Endothelial cell (in vitro differentiated cells): ENCODE results near the gene CYP17A1. TPM values are rescaled to one million over a fixed set of nuclear protein-coding genes. Genes with fewer than 3 reads are reported as not detected.
"Not testable (repeated sequence)": the region's sequence is repeated elsewhere in the genome, so short reads cannot be mapped to it uniquely, and the experiment has no call there.

ENCODE experiments used
- DNase-seq: peaks from one replicate; pipeline ENCODE4 v3.0.0; 2021; ENCODE audit warnings: low spot score
- H3K27ac Mint-ChIP-seq: one replicate; pipeline ENCODE4 v1.8.0; 2021; ENCODE audit warnings: mixed read lengths, inconsistent platforms; ENCODE audit not compliant: unreplicated experiment
- H3K27me3 Mint-ChIP-seq: one replicate; pipeline ENCODE4 v1.8.0; 2021; ENCODE audit warnings: mild to moderate bottlenecking, moderate library complexity, mixed read lengths, inconsistent platforms; ENCODE audit not compliant: unreplicated experiment
- H3K36me3 Mint-ChIP-seq: one replicate; pipeline ENCODE4 v1.8.0; 2021; ENCODE audit warnings: mild to moderate bottlenecking, low read depth, mixed read lengths, inconsistent platforms; ENCODE audit not compliant: unreplicated experiment
- H3K4me1 Mint-ChIP-seq: one replicate; pipeline ENCODE4 v1.8.0; 2021; ENCODE audit warnings: mild to moderate bottlenecking, mixed read lengths, inconsistent platforms; ENCODE audit not compliant: unreplicated experiment
- H3K4me3 Mint-ChIP-seq: one replicate; pipeline ENCODE4 v1.8.0; 2021; ENCODE audit warnings: mild to moderate bottlenecking, mixed read lengths, inconsistent platforms; ENCODE audit not compliant: unreplicated experiment
- H3K9me3 Mint-ChIP-seq: one replicate; pipeline ENCODE4 v1.8.0; 2021; ENCODE audit warnings: mixed read lengths, inconsistent platforms; ENCODE audit not compliant: unreplicated experiment
- total RNA-seq: library from RNA; stranded (reverse); fragmentation: NEBNext Ultra II Directional; extraction: Animal tissue kit (Norgen Biotek cat#: 25700); gene quantifications from one replicate; pipeline ENCODE4 v1.2.1, GENCODE V29; 2021; ENCODE audit not compliant: unreplicated experiment
- TF ChIP-seq, protein P1 (sequence below): fragments of 200-600 bp; sonication (generic); IDR thresholded peaks from one replicate; pipeline ENCODE4 v1.5.0; 2021; ENCODE audit warnings: antibody characterized with exemption; ENCODE audit not compliant: unreplicated experiment

The CYP17A1 gene
- total RNA-seq, 1 donor from 2014 or later = not detected

- H3K36me3 Mint-ChIP-seq = peaks cover 11% of the 10 kb centered on the region
- no peak for DNase-seq
- TF ChIP-seq, protein P1, sequence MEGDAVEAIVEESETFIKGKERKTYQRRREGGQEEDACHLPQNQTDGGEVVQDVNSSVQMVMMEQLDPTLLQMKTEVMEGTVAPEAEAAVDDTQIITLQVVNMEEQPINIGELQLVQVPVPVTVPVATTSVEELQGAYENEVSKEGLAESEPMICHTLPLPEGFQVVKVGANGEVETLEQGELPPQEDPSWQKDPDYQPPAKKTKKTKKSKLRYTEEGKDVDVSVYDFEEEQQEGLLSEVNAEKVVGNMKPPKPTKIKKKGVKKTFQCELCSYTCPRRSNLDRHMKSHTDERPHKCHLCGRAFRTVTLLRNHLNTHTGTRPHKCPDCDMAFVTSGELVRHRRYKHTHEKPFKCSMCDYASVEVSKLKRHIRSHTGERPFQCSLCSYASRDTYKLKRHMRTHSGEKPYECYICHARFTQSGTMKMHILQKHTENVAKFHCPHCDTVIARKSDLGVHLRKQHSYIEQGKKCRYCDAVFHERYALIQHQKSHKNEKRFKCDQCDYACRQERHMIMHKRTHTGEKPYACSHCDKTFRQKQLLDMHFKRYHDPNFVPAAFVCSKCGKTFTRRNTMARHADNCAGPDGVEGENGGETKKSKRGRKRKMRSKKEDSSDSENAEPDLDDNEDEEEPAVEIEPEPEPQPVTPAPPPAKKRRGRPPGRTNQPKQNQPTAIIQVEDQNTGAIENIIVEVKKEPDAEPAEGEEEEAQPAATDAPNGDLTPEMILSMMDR = no peak
- no peaks in the 10 kb centered on the region for H3K27me3 Mint-ChIP-seq
- H3K4me1 Mint-ChIP-seq = no peaks in the 10 kb centered on the region
- H3K9me3 Mint-ChIP-seq = peaks cover 5% of the 10 kb centered on the region
- H3K27ac Mint-ChIP-seq = no peak overlapping the region
- no peak overlapping the region for H3K4me3 Mint-ChIP-seq
Observed at GRCh38 chr10:102841827-102842345, 4.7 kb upstream of the CYP17A1 start.

- not testable (repeated sequence) for H3K9me3 Mint-ChIP-seq, H3K4me3 Mint-ChIP-seq, H3K27ac Mint-ChIP-seq, H3K4me1 Mint-ChIP-seq, DNase-seq, H3K36me3 Mint-ChIP-seq, H3K27me3 Mint-ChIP-seq
Observed at GRCh38 chr10:102838276-102838927, 1.2 kb upstream of the CYP17A1 start.

GRCh38 chr10:102835007-102835482 lies 2.2 kb downstream of the CYP17A1 start:
- no peak overlapping the region for H3K27ac Mint-ChIP-seq
- H3K4me3 Mint-ChIP-seq = no peak overlapping the region
- H3K9me3 Mint-ChIP-seq = no peaks in the 10 kb centered on the region
- peak; percentile 80 for DNase-seq
- TF ChIP-seq, protein P1 = peak; percentile 65
- peaks cover 5% of the 10 kb centered on the region for H3K36me3 Mint-ChIP-seq
- H3K27me3 Mint-ChIP-seq = peaks cover 4% of the 10 kb centered on the region
- H3K4me1 Mint-ChIP-seq = no peaks in the 10 kb centered on the region

DNA sequence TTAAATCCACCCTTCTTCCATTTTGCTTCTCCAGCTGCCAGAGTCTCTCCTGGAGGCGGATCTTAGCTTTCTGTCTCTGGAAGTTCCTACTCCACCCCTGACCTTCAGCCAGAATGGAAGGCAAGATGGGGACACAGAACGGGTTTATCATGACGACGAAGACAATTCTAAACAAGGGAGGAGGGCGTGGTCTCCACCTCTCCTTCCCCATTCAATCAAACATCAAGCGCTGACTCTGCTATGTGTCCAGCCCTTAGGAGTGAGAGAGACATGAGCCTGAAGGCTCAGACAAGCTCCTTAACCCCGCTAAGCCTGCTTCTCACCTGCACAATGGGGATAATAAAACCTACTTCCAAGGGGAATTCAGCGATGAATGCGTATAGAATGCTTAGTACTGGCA lies 3.1 kb downstream of the CYP17A1 start:
- TF ChIP-seq, protein P1 = no peak
- Mint-ChIP-seq H3K4me3 (no peak overlapping the region), H3K9me3 (no peaks in the 10 kb centered on the region), H3K27ac (no peak overlapping the region), H3K27me3 (peaks cover 4% of the 10 kb centered on the region), H3K4me1 (no peaks in the 10 kb centered on the region), H3K36me3 (peaks cover 5% of the 10 kb centered on the region)
- DNase-seq = no peak

GRCh38 chr10:102832987-102833386 lies 4.2 kb downstream of the CYP17A1 start:
- Mint-ChIP-seq H3K9me3 (no peaks in the 10 kb centered on the region), H3K27ac (no peak overlapping the region), H3K27me3 (peaks cover 4% of the 10 kb centered on the region), H3K36me3 (peaks cover 3% of the 10 kb centered on the region), H3K4me1 (no peaks in the 10 kb centered on the region), H3K4me3 (no peak overlapping the region)
- DNase-seq = no peak
- TF ChIP-seq, protein P1 = no peak
